ENCODE data around the gene CACNA2D4. TPM values are rescaled to one million over a fixed set of nuclear protein-coding genes. Genes with fewer than 3 reads are reported as not detected.
A peak's percentile ranks its signal among the peaks of the same experiment; 100 is the strongest.

Gene CACNA2D4
- total RNA-seq, 1 donor from 2014 or later = 0.87 TPM

- DNase-seq (ENCODE audit: extremely low spot score, unreplicated experiment) = no peak
- Mint-ChIP-seq H3K4me3 (no peak overlapping the region), H3K27me3 (peaks cover 3% of the 10 kb centered on the region), H3K4me1 (ENCODE audit: unreplicated experiment) (no peaks in the 10 kb centered on the region), H3K9me3 (no peaks in the 10 kb centered on the region), H3K36me3 (peaks cover 8% of the 10 kb centered on the region), H3K27ac (no peak overlapping the region)
- TF ChIP-seq, protein P1, sequence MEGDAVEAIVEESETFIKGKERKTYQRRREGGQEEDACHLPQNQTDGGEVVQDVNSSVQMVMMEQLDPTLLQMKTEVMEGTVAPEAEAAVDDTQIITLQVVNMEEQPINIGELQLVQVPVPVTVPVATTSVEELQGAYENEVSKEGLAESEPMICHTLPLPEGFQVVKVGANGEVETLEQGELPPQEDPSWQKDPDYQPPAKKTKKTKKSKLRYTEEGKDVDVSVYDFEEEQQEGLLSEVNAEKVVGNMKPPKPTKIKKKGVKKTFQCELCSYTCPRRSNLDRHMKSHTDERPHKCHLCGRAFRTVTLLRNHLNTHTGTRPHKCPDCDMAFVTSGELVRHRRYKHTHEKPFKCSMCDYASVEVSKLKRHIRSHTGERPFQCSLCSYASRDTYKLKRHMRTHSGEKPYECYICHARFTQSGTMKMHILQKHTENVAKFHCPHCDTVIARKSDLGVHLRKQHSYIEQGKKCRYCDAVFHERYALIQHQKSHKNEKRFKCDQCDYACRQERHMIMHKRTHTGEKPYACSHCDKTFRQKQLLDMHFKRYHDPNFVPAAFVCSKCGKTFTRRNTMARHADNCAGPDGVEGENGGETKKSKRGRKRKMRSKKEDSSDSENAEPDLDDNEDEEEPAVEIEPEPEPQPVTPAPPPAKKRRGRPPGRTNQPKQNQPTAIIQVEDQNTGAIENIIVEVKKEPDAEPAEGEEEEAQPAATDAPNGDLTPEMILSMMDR (conservative IDR thresholded peaks at IDR 0.05) = no peak
Observed at GRCh38 chr12:1910468-1910867, 8.0 kb downstream of the CACNA2D4 start.

- H3K27ac Mint-ChIP-seq = no peak overlapping the region
- TF ChIP-seq, protein P1 (conservative IDR thresholded peaks at IDR 0.05) = no peak
Observed at GRCh38 chr12:1908758-1909157, 9.7 kb downstream of the CACNA2D4 start.

GRCh38 chr12:1907652-1908611 lies 10.5 kb downstream of the CACNA2D4 start:
- Mint-ChIP-seq H3K27me3 (peaks cover 2% of the 10 kb centered on the region), H3K4me1 (ENCODE audit: unreplicated experiment) (no peaks in the 10 kb centered on the region), H3K4me3 (no peak overlapping the region), H3K36me3 (peaks cover 8% of the 10 kb centered on the region), H3K9me3 (peaks cover 4% of the 10 kb centered on the region), H3K27ac (no peak overlapping the region)
- peak; percentile 66 for DNase-seq (ENCODE audit: extremely low spot score, unreplicated experiment)
- TF ChIP-seq, protein P1 (conservative IDR thresholded peaks at IDR 0.05) = no peak

More at GRCh38 chr12:1908758-1909157, 9.7 kb downstream of the CACNA2D4 start:
- Mint-ChIP-seq H3K4me1 (ENCODE audit: unreplicated experiment) (no peaks in the 10 kb centered on the region), H3K27me3 (no peaks in the 10 kb centered on the region), H3K36me3 (peaks cover 8% of the 10 kb centered on the region), H3K9me3 (peaks cover 3% of the 10 kb centered on the region), H3K4me3 (no peak overlapping the region)
- peak; percentile 47 for DNase-seq (ENCODE audit: extremely low spot score, unreplicated experiment)

GRCh38 chr12:1906579-1906978 lies 11.9 kb downstream of the CACNA2D4 start:
- Mint-ChIP-seq H3K27me3 (peaks cover 14% of the 10 kb centered on the region), H3K4me1 (ENCODE audit: unreplicated experiment) (no peaks in the 10 kb centered on the region), H3K36me3 (peaks cover 11% of the 10 kb centered on the region), H3K4me3 (no peak overlapping the region), H3K9me3 (peaks cover 10% of the 10 kb centered on the region), H3K27ac (no peak overlapping the region)
- no peak for DNase-seq (ENCODE audit: extremely low spot score, unreplicated experiment)
- TF ChIP-seq, protein P1 (conservative IDR thresholded peaks at IDR 0.05) = no peak

DNA sequence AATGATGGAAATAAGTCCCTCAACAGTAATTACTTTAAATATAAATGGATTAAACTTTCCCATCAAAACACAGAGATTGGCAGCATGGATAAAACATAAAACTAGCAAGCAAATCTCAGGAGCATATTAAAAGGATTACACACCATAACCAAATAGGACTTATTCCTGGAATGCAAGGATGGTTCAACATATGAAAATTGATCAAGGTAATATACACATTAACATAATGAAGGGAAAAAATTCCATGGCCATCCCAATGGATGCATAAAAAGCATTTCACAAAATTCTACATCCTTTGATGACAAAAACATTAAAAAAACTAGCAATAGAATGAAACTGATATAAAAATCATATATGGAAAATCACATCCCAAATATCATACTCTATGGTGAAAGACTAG lies 13.6 kb downstream of the CACNA2D4 start:
- DNase-seq (ENCODE audit: extremely low spot score, unreplicated experiment) = no peak
- H3K36me3 Mint-ChIP-seq = peaks cover 11% of the 10 kb centered on the region
- H3K4me1 Mint-ChIP-seq (ENCODE audit: unreplicated experiment) = no peaks in the 10 kb centered on the region
- no peak overlapping the region for H3K27ac Mint-ChIP-seq
- TF ChIP-seq, protein P1 (conservative IDR thresholded peaks at IDR 0.05) = no peak
- peaks cover 25% of the 10 kb centered on the region for H3K27me3 Mint-ChIP-seq
- peaks cover 12% of the 10 kb centered on the region for H3K9me3 Mint-ChIP-seq
- no peak overlapping the region for H3K4me3 Mint-ChIP-seq
